Gastrocnemius medialis (tissue), 4 donors: Measurements from ENCODE around the gene SFI1. TPM values are rescaled to one million over a fixed set of nuclear protein-coding genes. Genes with fewer than 3 reads are reported as not detected.

Source experiments
- ATAC-seq, 2 donors: fragments of 150-250 bp; one replicate each; pipeline ENCODE4 v1.9.1; 2016
- DNase-seq, 2 donors: peaks; one replicate each; pipeline ENCODE4 v3.0.0-alpha.2; 2019
- H3K27ac ChIP-seq, 4 donors: fragments of 200-600 bp; sonication (generic); 1 replicate in 1 of 4; 2 replicates in 3 of 4; pipeline ENCODE4 v1.5.1; 2016 to 2018; ENCODE audit warnings: mild to moderate bottlenecking in 2 of 4, moderate library complexity in 1 of 4
- H3K27me3 ChIP-seq, 3 donors: fragments of 200-600 bp; sonication (generic) in 2 of 3; 1 replicate in 1 of 3; 2 replicates in 2 of 3; pipeline versions ENCODE4 v1.5.1 to v1.6.0; 2016 to 2019; ENCODE audit warnings: mild to moderate bottlenecking in 1 of 3, moderate library complexity in 1 of 3
- H3K36me3 ChIP-seq, 2 donors: fragments of 200-600 bp; sonication (generic) in 1 of 2; one replicate each; pipeline ENCODE4 v1.5.1; 2017 to 2018
- H3K4me1 ChIP-seq, 2 donors: fragments of 200-600 bp; sonication (generic) in 1 of 2; one replicate each; pipeline ENCODE4 v1.5.1; 2016 to 2017; ENCODE audit warnings: mild to moderate bottlenecking in 2 of 2
- H3K4me3 ChIP-seq, 4 donors: fragments of 200-600 bp; sonication (generic) in 3 of 4; 1 replicate in 1 of 4; 2 replicates in 3 of 4; pipeline ENCODE4 v1.5.1; 2016 to 2019; ENCODE audit warnings: mild to moderate bottlenecking in 2 of 4
- H3K9me3 ChIP-seq, 3 donors: fragments of 200-600 bp; sonication (generic) in 2 of 3; 1 replicate in 1 of 3; 2 replicates in 2 of 3; pipeline ENCODE4 v1.5.1; 2016 to 2019
- CTCF ChIP-seq, 5 experiments: fragments of 450-650 bp in 3 of 5; fragments of 200-600 bp in 2 of 5; sonication (generic) in 2 of 5; IDR thresholded peaks in 4 of 5; conservative IDR thresholded peaks in 1 of 5; 1 replicate in 4 of 5; 2 replicates in 1 of 5; pipeline ENCODE4 v1.5.1; 2016 to 2019; ENCODE audit warnings: antibody characterized with exemption in 5 of 5, mild to moderate bottlenecking in 3 of 5, moderate library complexity in 3 of 5
- POLR2A ChIP-seq, 2 donors: fragments of 450-650 bp; IDR thresholded peaks; one replicate each; pipeline ENCODE4 v1.6.1; 2017; ENCODE audit warnings: antibody characterized with exemption in 2 of 2, mild to moderate bottlenecking in 2 of 2, moderate library complexity in 2 of 2
- in situ Hi-C, 4 donors: fragments of 200-750 bp; cut with MboI; loops; one replicate each; pipeline versions ENCODE4 v1.15.0 to v1.8.0; 2017; ENCODE audit warnings: low sequenced_read_pairs in 4 of 4
- intact Hi-C: fragments of 100-400 bp; cut with DNase I; formaldehyde crosslinking; loops from one replicate; pipeline ENCODE4 v1.15.1; 2023; ENCODE audit warnings: low total_unique reads
- total RNA-seq, 4 donors: library from RNA; depleted of rRNA; stranded (reverse); fragments of >200 nt; gene quantifications; one replicate each; pipeline versions ENCODE4 v1.1.0 to v1.2.3, GENCODE V29; 2016

Gene SFI1
- total RNA-seq, 4 donors from 2014 or later: 1.1 to 12.6 (median 2.7) TPM

GRCh38 chr22:31496735-31497146 lies 405 bp downstream of the SFI1 start:
- Histone ChIP-seq H3K4me1 (peaks cover 9 to 16% of the 10 kb centered on the region in 2 donors), H3K27me3 (no peaks in the 10 kb centered on the region), H3K36me3 (no peaks in the 10 kb centered on the region), H3K9me3 (no peaks in the 10 kb centered on the region), H3K4me3 (peak overlapping the region; percentile 70 to 96 (median 82)), H3K27ac (peak overlapping the region; percentile 65 to 75 (median 67))
- in situ Hi-C loops: no loop called here
- TF ChIP-seq CTCF (IDR thresholded peaks at IDR 0.05 in 4 of 5, conservative IDR thresholded peaks at IDR 0.05 in 1 of 5) (no peak), POLR2A (IDR thresholded peaks at IDR 0.05) (no peak)
- DNase-seq (no peak), ATAC-seq (peak; percentile 3 to 21)
- intact Hi-C loops: loop anchor here (5.0 kb wide), 1 partner anchor 204 kb away; the partner anchor contains the start of gene PIK3IP1

- no peak for DNase-seq
- Histone ChIP-seq H3K36me3 (no peaks in the 10 kb centered on the region), H3K9me3 (no peaks in the 10 kb centered on the region), H3K27ac (no peak overlapping the region), H3K27me3 (no peaks in the 10 kb centered on the region), H3K4me1 (peaks cover 9 to 15% of the 10 kb centered on the region in 2 donors), H3K4me3 (peak overlapping the region; percentile 70 to 96 (median 82))
- in situ Hi-C loops (no loop called here), intact Hi-C loops (loop anchor here (5.0 kb wide), 1 partner anchor 205 kb away; the partner anchor contains the start of gene PIK3IP1)
- no peak for ATAC-seq
- TF ChIP-seq CTCF (IDR thresholded peaks at IDR 0.05 in 4 of 5, conservative IDR thresholded peaks at IDR 0.05 in 1 of 5) (no peak), POLR2A (IDR thresholded peaks at IDR 0.05) (no peak)
These were observed 1.0 kb downstream of the SFI1 start for GRCh38 chr22:31497148-31497938.

GRCh38 chr22:31501738-31502137 lies 5.4 kb downstream of the SFI1 start:
- in situ Hi-C loops: no loop called here
- no peak overlapping the region for H3K4me3 ChIP-seq
- H3K27me3 ChIP-seq: no peaks in the 10 kb centered on the region
- DNase-seq: no peak
- peaks cover 5 to 7% of the 10 kb centered on the region in 2 donors for H3K4me1 ChIP-seq
- intact Hi-C loops: no loop called here
- H3K36me3 ChIP-seq: no peaks in the 10 kb centered on the region
- no peak overlapping the region for H3K27ac ChIP-seq
- no peak for ATAC-seq
- H3K9me3 ChIP-seq: no peaks in the 10 kb centered on the region
- TF ChIP-seq POLR2A (IDR thresholded peaks at IDR 0.05) (no peak), CTCF (IDR thresholded peaks at IDR 0.05 in 4 of 5, conservative IDR thresholded peaks at IDR 0.05 in 1 of 5) (no peak)

- peak overlapping the region in 1 of 4 donors; percentile 42 for H3K27ac ChIP-seq
- no peaks in the 10 kb centered on the region for H3K9me3 ChIP-seq
- H3K4me1 ChIP-seq: peaks cover 3 to 5% of the 10 kb centered on the region in 2 donors
- H3K36me3 ChIP-seq: no peaks in the 10 kb centered on the region
- H3K27me3 ChIP-seq: no peaks in the 10 kb centered on the region
- DNase-seq (peak; percentile 9 to 48), ATAC-seq (peak; percentile 80 to 81)
- TF ChIP-seq CTCF (IDR thresholded peaks at IDR 0.05 in 4 of 5, conservative IDR thresholded peaks at IDR 0.05 in 1 of 5) (no peak), POLR2A (IDR thresholded peaks at IDR 0.05) (no peak)
- H3K4me3 ChIP-seq: no peak overlapping the region
- in situ Hi-C loops (no loop called here), intact Hi-C loops (no loop called here)
These were observed 7.1 kb downstream of the SFI1 start for GRCh38 chr22:31503211-31503964.
